Fibroblast of skin of scalp (primary cell): Measurements from ENCODE around the gene EPS15.
"Not testable (repeated sequence)": the region's sequence is repeated elsewhere in the genome, so short reads cannot be mapped to it uniquely, and the experiment has no call there.

Experiments used
- DNase-seq: peaks from one replicate; pipeline ENCODE4 v3.0.0-alpha.2; 2013

Gene EPS15

GRCh38 chr1:51422367-51423072, 96.5 kb downstream of the EPS15 start:
- no peak for DNase-seq

GRCh38 chr1:51421964-51422363, 97.1 kb downstream of the EPS15 start:
- peak; percentile 82 for DNase-seq

GRCh38 chr1:51420867-51421627, 98.0 kb downstream of the EPS15 start:
- no peak for DNase-seq

DNA sequence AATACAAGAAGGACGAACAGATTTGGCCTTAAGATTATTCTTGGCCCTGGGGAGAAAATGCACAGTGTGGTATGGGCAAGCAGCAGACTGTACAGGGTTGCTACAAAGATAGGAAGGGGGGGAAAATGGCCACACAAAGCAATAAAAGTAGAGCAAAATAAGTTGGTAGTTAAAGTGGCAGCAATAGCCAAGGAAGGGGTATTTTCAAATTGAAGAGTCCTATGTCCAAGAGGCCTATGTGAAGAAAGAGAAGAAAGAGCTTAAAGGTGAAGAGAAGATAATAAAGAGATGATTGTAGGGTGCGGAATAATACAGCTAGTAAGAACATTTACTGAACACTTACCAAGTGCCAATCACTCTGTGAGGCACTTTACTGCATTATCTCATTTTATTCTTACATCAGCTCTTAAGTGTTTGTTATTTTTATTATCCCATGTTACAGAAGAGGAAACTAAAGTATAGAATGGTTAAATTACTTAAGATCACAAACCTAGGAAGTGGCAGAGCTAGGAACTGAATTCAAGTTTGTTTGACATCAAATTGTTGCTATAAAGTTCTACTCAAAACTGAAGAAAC, 100.6 kb downstream of the EPS15 start:
- no peak for DNase-seq

GRCh38 chr1:51417496-51418383, 101.3 kb downstream of the EPS15 start:
- DNase-seq = peak; percentile 71

DNA sequence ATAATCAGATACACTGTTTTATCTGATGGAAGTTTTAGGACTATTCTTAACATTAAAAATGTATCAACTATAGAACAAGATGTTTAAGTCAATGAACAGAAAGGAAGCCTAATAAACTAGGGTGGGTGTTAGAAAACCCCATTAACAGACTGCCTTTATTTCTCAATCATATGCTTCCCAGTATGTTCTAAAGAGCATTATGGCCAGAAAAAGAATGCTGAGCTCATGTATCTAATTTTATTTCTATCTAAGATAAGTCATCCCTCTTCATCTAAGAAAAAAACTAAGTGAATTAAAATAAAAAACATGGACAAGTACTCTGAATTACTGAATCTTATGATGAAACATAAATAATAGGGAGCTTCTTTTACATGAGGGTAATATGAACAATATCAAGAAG, 102.2 kb downstream of the EPS15 start:
- DNase-seq = no peak

DNA sequence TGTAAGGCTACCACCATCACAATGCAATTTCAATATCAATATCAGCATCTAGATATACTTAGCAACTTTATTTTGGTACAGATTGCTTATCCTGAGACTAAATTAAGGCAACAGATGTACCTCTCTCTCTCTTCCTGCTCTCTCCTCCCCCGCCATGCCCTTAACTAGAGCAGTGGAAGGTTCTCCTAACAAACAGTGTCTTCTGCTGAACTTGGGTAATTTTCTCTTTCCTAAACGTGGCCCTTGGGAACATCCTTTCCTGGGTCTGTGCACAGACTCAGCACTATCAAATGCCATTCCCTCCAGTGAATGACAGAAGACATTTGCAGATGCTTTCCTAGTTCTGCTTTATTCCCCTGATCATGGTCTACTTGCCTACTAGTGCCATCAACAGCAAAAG, 103.1 kb downstream of the EPS15 start:
- no peak for DNase-seq

DNA sequence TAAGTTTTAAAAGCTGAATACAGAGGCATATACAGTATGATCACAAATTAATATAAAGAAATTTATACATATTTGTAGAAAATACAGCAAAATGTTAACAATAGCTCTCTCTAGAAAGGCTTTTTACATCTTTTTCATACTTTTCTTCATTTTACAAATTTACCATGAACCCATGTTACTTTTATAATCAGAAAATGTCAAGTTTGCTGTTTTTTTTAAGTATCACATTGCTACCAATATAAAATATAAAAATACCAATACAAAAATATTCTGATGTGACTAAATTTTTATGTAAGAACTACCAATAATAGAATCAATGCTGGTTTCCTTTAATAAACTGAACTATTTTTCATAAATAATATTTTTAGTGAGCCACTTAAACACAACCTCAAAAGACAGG, 104.3 kb downstream of the EPS15 start:
- no peak for DNase-seq

- DNase-seq = not testable (repeated sequence)
These were observed 107.2 kb downstream of the EPS15 start for GRCh38 chr1:51411820-51412219.

DNA sequence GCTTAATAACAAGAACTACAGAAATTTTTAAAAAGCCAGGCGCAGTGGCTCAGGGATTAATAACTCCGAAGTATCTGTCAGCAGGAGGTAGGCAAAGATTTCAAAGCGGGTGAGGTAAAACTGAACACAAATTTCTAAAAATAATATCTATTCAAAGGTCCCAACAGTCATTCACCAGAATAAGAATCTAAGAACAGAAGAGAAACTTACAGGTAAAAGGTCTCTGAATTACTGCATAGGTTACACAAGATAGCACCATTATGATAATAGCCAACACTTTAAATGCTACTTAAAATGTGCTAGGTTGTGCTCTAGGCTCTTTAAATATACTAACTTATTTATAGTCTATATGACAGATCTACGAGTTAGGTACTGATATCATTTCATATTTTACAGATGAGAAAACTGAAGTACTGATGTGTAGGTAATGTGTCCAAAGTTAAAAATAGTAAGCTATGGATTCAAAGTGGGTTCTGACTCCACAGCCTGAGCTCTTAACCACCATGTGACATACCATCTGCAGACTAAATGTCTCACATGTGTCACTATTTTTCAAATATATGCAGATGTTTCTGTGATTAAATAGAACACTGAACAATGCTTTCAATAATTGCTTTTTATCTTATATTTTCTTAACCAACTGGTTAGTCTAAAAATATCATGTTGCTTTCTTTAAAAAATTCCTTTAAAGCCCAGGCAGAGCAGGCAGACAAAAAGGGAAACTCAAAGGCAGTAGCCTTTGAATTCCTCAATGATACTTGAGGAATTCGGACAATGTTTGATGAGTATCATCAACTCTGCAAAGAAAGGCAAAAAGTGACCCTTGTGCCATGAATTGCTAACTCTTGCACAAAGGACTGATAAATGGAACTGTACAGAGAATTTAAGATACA, 108.3 kb downstream of the EPS15 start:
- peak; percentile 73 for DNase-seq

- DNase-seq = not testable (repeated sequence)
These were observed 109.1 kb downstream of the EPS15 start for GRCh38 chr1:51409755-51410541.

- no peak for DNase-seq
These were observed 126.8 kb downstream of the EPS15 start for GRCh38 chr1:51392241-51392640.

DNA sequence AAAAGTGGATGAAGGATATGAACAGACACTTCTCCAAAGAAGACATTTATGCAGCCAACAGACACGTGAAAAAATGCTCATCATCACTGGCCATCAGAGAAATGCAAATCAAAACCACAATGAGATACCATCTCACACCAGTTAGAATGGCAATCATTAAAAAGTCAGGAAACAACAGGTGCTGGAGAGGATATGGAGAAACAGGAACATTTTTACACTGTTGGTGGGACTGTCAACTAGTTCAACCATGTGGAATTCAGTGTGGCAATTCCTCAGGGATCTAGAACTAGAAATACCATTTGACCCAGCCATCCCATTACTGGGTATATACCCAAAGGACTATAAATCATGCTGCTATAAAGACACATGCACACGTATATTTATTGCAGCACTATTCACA, 128.4 kb downstream of the EPS15 start:
- DNase-seq = not testable (repeated sequence)

DNA sequence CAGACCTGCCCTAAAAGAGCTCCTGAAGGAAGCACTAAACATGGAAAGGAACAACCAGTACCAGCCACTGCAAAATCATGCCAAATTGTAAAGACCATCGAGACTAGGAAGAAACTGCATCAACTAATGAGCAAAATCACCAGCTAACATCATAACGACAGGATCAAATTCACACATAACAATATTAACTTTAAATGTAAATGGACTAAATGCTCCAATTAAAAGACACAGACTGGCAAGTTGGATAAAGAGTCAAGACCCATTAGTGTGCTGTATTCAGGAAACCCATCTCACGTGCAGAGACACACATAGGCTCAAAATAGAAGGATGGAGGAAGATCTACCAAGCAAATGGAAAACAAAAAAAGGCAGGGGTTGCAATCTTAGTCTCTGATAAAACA, 131.8 kb downstream of the EPS15 start:
- not testable (repeated sequence) for DNase-seq

DNA sequence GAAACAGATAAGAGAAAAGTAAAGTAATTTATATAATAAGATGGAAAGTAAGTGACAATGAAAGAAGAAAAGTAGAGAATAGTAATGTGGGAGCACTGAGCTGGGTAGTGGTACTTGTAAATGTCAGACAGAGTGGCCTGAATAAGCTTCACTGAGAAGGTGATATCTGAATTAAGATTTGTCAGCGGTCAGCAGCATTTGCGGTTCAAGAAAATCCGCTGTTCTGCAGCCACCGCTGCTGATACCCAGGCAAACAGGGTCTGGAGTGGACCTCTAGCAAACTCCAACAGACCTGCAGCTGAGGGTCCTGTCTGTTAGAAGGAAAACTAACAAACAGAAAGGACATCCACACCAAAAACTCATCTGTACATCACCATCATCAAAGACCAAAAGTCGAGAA, 132.8 kb downstream of the EPS15 start:
- DNase-seq = not testable (repeated sequence)

- DNase-seq = no peak
These were observed 133.3 kb downstream of the EPS15 start for GRCh38 chr1:51385776-51386175.

- DNase-seq = no peak
These were observed 137.1 kb downstream of the EPS15 start for GRCh38 chr1:51381964-51382363.

DNA sequence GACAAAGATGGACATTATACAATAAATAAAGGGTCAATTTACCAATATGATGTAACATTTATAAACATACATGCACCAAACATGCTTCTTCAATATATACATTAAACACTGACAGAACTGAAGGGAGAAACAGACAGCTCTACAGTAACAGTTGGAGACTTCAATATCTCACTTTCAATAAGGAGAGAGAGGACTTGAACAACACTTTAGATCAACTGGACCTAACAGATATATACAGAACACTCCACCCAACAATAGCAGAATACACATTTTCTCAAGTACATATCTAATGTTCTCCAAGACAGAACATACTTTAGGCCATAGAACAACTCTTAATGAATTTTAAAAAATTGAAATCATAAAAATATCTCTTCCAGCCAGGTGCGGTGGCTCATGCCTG, 138.1 kb downstream of the EPS15 start:
- no peak for DNase-seq

DNA sequence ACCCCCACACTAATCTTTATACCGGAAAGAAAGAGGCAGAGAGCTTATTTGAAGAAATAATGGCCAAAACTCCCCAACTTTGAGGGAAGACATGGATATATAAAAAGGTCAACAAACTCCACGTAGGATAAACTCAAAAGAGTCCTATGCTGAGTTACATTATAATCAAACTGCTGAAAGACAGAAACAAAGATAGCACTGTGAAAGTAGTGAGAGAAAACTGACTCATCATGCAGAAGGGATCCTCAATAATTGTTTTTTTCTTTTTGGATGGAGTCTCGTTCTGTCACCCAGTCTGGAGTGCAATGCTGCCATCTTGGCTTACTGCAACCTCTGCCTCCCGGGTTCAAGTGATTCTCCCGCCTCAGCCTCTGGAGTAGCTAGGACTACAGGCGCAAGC, 140.2 kb downstream of the EPS15 start:
- DNase-seq = no peak

- peak; percentile 10 for DNase-seq
These were observed 145.2 kb downstream of the EPS15 start for GRCh38 chr1:51373898-51374297.

DNA sequence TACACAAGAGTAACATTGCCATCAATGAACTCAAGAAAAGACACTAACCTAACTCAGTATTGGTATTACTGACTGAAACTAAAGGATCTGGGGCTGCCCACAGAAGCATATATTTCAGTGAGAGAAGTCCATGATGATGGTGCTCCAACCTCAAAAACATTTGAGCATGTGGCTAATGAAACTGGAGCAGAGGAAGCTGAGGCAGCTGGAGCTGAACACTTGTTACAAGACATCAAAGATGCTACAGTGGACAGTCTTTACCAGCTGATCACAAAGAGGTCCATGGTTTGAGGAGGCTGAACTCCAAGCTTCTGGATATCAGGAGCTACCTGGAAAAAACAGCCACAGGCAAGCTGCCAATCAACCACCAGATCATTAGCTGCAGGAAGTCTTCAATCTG, 146.5 kb downstream of the EPS15 start:
- no peak for DNase-seq
